ENCODE measurements around the gene TAPT1. TPM values are rescaled to one million over a fixed set of nuclear protein-coding genes. Genes with fewer than 3 reads are reported as not detected.

TAPT1 gene
- total RNA-seq, 1 experiment from 2014 or later = 17.3 TPM

DNA sequence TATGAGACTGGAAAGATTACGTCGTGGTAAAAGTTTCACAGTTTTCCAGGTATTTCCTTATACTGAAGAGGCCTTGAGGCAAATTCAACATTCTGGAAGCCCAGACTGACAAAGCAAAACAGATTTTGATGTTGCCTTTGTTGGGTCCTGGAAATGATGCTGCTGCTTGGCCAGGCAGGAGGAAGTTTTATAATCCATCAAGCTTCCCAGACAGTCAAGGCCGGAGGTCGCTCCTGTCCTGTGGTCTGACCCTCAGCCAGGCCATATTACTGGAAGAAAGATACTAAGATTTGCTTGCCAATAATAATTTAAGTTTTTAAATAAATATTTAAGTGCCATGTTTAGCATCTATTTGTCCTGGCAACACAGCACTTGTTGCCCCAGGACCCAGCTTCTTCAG is 63.4 kb downstream of the TAPT1 start:
- POLR2A ChIA-PET = no interaction called here
- TF ChIP-seq POLR2AphosphoS5 (IDR thresholded peaks at IDR 0.05; ENCODE audit: low read depth, low read length) (no peak), SIN3A (IDR thresholded peaks at IDR 0.05; ENCODE audit: borderline replicate concordance, insufficient read depth, low read depth, low read length) (no peak), TCF7L2 (IDR thresholded peaks at IDR 0.05; ENCODE audit: low read depth, low read length) (no peak), CTCF (IDR thresholded peaks at IDR 0.05) (no peak)
- TF ChIP-seq, protein P1, sequence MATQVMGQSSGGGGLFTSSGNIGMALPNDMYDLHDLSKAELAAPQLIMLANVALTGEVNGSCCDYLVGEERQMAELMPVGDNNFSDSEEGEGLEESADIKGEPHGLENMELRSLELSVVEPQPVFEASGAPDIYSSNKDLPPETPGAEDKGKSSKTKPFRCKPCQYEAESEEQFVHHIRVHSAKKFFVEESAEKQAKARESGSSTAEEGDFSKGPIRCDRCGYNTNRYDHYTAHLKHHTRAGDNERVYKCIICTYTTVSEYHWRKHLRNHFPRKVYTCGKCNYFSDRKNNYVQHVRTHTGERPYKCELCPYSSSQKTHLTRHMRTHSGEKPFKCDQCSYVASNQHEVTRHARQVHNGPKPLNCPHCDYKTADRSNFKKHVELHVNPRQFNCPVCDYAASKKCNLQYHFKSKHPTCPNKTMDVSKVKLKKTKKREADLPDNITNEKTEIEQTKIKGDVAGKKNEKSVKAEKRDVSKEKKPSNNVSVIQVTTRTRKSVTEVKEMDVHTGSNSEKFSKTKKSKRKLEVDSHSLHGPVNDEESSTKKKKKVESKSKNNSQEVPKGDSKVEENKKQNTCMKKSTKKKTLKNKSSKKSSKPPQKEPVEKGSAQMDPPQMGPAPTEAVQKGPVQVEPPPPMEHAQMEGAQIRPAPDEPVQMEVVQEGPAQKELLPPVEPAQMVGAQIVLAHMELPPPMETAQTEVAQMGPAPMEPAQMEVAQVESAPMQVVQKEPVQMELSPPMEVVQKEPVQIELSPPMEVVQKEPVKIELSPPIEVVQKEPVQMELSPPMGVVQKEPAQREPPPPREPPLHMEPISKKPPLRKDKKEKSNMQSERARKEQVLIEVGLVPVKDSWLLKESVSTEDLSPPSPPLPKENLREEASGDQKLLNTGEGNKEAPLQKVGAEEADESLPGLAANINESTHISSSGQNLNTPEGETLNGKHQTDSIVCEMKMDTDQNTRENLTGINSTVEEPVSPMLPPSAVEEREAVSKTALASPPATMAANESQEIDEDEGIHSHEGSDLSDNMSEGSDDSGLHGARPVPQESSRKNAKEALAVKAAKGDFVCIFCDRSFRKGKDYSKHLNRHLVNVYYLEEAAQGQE (IDR thresholded peaks at IDR 0.05; ENCODE audit: insufficient read depth in 1 of 2, low read depth in 2 of 2, low read length in 1 of 2) = no peak
- no peak overlapping the region for H3K27ac ChIP-seq (ENCODE audit: low read length)
- ATAC-seq (no peak), DNase-seq (ENCODE audit: low read depth, low spot score) (no peak)
- H3K27me3 ChIP-seq (ENCODE audit: control insufficient read depth, insufficient read depth, low read length) = no peaks in the 10 kb centered on the region
- H3K9me3 ChIP-seq (ENCODE audit: control insufficient read depth, insufficient read depth, low read depth, low read length) = no peaks in the 10 kb centered on the region
- H3K36me3 ChIP-seq (ENCODE audit: control insufficient read depth, insufficient read depth, low read length) = no peaks in the 10 kb centered on the region
- intact Hi-C loops (cut with micrococcal nuclease; ENCODE audit: unreplicated experiment) = no loop called here
- BruUV-seq (replicated peaks) = no TSS peak
- H3K4me3 ChIP-seq (ENCODE audit: low read depth in 2 of 2, low read length in 2 of 2) = no peak overlapping the region
- H3K4me1 ChIP-seq (ENCODE audit: control insufficient read depth, insufficient read depth, low read length) = no peaks in the 10 kb centered on the region
- CTCF ChIA-PET = no interaction called here
- in situ Hi-C loops (cut with HindIII; ENCODE audit: low pct_unique_long_range_greater_than_20kb, low sequenced_read_pairs) = no loop called here

- intact Hi-C loops (cut with micrococcal nuclease; ENCODE audit: unreplicated experiment) (no loop called here), in situ Hi-C loops (cut with HindIII; ENCODE audit: low pct_unique_long_range_greater_than_20kb, low sequenced_read_pairs) (no loop called here)
- Histone ChIP-seq H3K36me3 (ENCODE audit: control insufficient read depth, insufficient read depth, low read length) (no peaks in the 10 kb centered on the region), H3K27me3 (ENCODE audit: control insufficient read depth, insufficient read depth, low read length) (no peaks in the 10 kb centered on the region), H3K27ac (ENCODE audit: low read length) (no peak overlapping the region), H3K4me1 (ENCODE audit: control insufficient read depth, insufficient read depth, low read length) (no peaks in the 10 kb centered on the region), H3K4me3 (ENCODE audit: low read depth in 2 of 2, low read length in 2 of 2) (no peak overlapping the region), H3K9me3 (ENCODE audit: control insufficient read depth, insufficient read depth, low read depth, low read length) (no peaks in the 10 kb centered on the region)
- BruUV-seq (replicated peaks) = no TSS peak
- no peak for DNase-seq (ENCODE audit: low read depth, low spot score)
- ATAC-seq = no peak
- TF ChIP-seq POLR2AphosphoS5 (IDR thresholded peaks at IDR 0.05; ENCODE audit: low read depth, low read length) (no peak), TCF7L2 (IDR thresholded peaks at IDR 0.05; ENCODE audit: low read depth, low read length) (no peak), SIN3A (IDR thresholded peaks at IDR 0.05; ENCODE audit: borderline replicate concordance, insufficient read depth, low read depth, low read length) (no peak), CTCF (IDR thresholded peaks at IDR 0.05) (no peak)
- TF ChIP-seq, protein P1 (IDR thresholded peaks at IDR 0.05; ENCODE audit: insufficient read depth in 1 of 2, low read depth in 2 of 2, low read length in 1 of 2) = no peak
- ChIA-PET CTCF (no interaction called here), POLR2A (no interaction called here)
Measured at GRCh38 chr4:16161851-16162408, 64.3 kb downstream of the TAPT1 start.
